ENCODE results near the gene C22orf31.

- no peak for TF ChIP-seq ZNF274 (IDR thresholded peaks at IDR 0.05; ENCODE audit: low read depth, low read length)
- TF ChIP-seq TCF7L2 (IDR thresholded peaks at IDR 0.05; ENCODE audit: borderline replicate concordance, extremely low read depth, insufficient read depth, insufficient read length), result no peak
Measured at GRCh38 chr22:29110946-29111345, 49.3 kb upstream of the C22orf31 start.

Measured in HCT116 (cell line).